Kidney (tissue), 11 donors: ENCODE data around the gene MIB2. TPM values are rescaled to one million over a fixed set of nuclear protein-coding genes. Genes with fewer than 3 reads are reported as not detected.
"Not testable (repeated sequence)": the region's sequence is repeated elsewhere in the genome, so short reads cannot be mapped to it uniquely, and the experiment has no call there.

Experiments used
- DNase-seq, 5 donors: peaks; one replicate each; pipeline ENCODE4 v3.0.0-alpha.2; 2013 to 2020
- FAIRE-seq: peaks from 2 replicates; lab custom pipeline; 2012; peaks lifted over from hg19 to GRCh38; lab: Jason Lieb, UNC
- H3K27ac ChIP-seq, 2 donors: one replicate each; pipeline ENCODE4 v1.7.0; 2013; ENCODE audit warnings: low read depth in 2 of 2, low read length in 2 of 2, inconsistent platforms in 1 of 2
- H3K27me3 ChIP-seq: one replicate; pipeline ENCODE4 v1.7.1; 2013; ENCODE audit warnings: low read length, inconsistent platforms; ENCODE audit not compliant: control insufficient read depth, insufficient read depth
- H3K36me3 ChIP-seq, 3 donors: one replicate each; pipeline versions ENCODE4 v1.7.0 to v1.7.1; 2013; ENCODE audit warnings: low read length in 3 of 3, control low read depth in 1 of 3, inconsistent platforms in 1 of 3; ENCODE audit not compliant: insufficient read depth in 3 of 3, control insufficient read depth in 2 of 3
- H3K4me1 ChIP-seq, 3 donors: one replicate each; pipeline versions ENCODE4 v1.7.0 to v1.7.1; 2013; ENCODE audit warnings: low read length in 3 of 3, inconsistent platforms in 1 of 3, low read depth in 1 of 3; ENCODE audit not compliant: control insufficient read depth in 2 of 3, insufficient read depth in 2 of 3
- H3K4me3 ChIP-seq, 3 donors: one replicate each; pipeline versions ENCODE4 v1.7.0 to v1.8.1; 2013; ENCODE audit warnings: low read length in 3 of 3, control low read depth in 1 of 3, inconsistent platforms in 1 of 3
- H3K9ac ChIP-seq, 3 donors: one replicate each; pipeline versions ENCODE4 v1.7.0 to v1.7.1; 2013; ENCODE audit warnings: low read length in 3 of 3, control low read depth in 1 of 3, inconsistent platforms in 1 of 3
- H3K9me3 ChIP-seq, 3 donors: one replicate each; pipeline versions ENCODE4 v1.7.0 to v1.7.1; 2013; ENCODE audit warnings: low read length in 3 of 3, control low read depth in 1 of 3, inconsistent platforms in 1 of 3; ENCODE audit not compliant: control insufficient read depth in 2 of 3, insufficient read depth in 1 of 3
- intact Hi-C: fragments of 100-400 bp; cut with DNase I; formaldehyde crosslinking; loops from one replicate; pipeline ENCODE4 v1.11.1; 2022
- polyA plus RNA-seq: library from polyadenylated mRNA; stranded (reverse); fragments of 350-450 nt; fragmentation: Illumina TruSeq; extraction: RNeasy Lipid Tissue Mini Kit (QIAGEN cat#74804); gene quantifications from one replicate; pipeline ENCODE4 v1.2.3, GENCODE V29; 2014; ENCODE audit warnings: low read depth, low replicate concordance; ENCODE audit not compliant: insufficient read depth
- total RNA-seq: library from RNA; stranded (reverse); fragmentation: NEBNext Ultra II Directional; extraction: Animal tissue kit (Norgen Biotek cat#: 25700); gene quantifications from one replicate; pipeline ENCODE4 v1.2.1, GENCODE V29; 2021
- donor health status: control.
- donor health status: control.
- donor health status: DM: yes; HTN: yes; CAD: no.
- donor health status: Normal renal cell carcinoma (clear cell type).

The MIB2 gene
- total and polyA plus RNA-seq, 2 donors from 2014 or later: 35.6 to 61.6 TPM

- peaks cover 2 to 12% (median 4%) of the 10 kb centered on the region in 3 donors for H3K36me3 ChIP-seq
- FAIRE-seq, H3K9me3 ChIP-seq, H3K4me1 ChIP-seq, H3K27me3 ChIP-seq, intact Hi-C loops: not testable (repeated sequence)
- peak; percentile 96 to 99 (median 96) for DNase-seq
- peak within 1 kb of the TSS in 2 of 3 donors; percentile 62 to 85 for H3K9ac ChIP-seq
- peak within 1 kb of the TSS; percentile 98 to 100 for H3K27ac ChIP-seq
- H3K4me3 ChIP-seq: peak within 1 kb of the TSS; percentile 68 to 80 (median 79)
Observed at GRCh38 chr1:1658583-1659549, 43.6 kb downstream of the MIB2 start, which contains the start of gene CDK11B. CDK11B (minus strand) TSS chr1:1659004; CDS start chr1:1657485, 1,519 bp downstream.

GRCh38 chr1:1662392-1662791 lies 47.1 kb downstream of the MIB2 start:
- FAIRE-seq, H3K4me1 ChIP-seq, H3K4me3 ChIP-seq, H3K9me3 ChIP-seq, H3K27me3 ChIP-seq, H3K27ac ChIP-seq, DNase-seq, H3K9ac ChIP-seq, intact Hi-C loops: not testable (repeated sequence)
- H3K36me3 ChIP-seq: peaks cover 0 to 14% (median 6%) of the 10 kb centered on the region in 3 donors

- H3K27ac ChIP-seq, H3K4me1 ChIP-seq, H3K9me3 ChIP-seq, H3K4me3 ChIP-seq, FAIRE-seq, H3K9ac ChIP-seq, H3K27me3 ChIP-seq, intact Hi-C loops: not testable (repeated sequence)
- peaks cover 0 to 14% (median 6%) of the 10 kb centered on the region in 3 donors for H3K36me3 ChIP-seq
- peak in 1 of 5 donors; percentile 43 for DNase-seq
Observed at GRCh38 chr1:1662830-1663560, 47.7 kb downstream of the MIB2 start.

GRCh38 chr1:1664318-1664717 lies 49.0 kb downstream of the MIB2 start:
- H3K36me3 ChIP-seq: peaks cover 0 to 14% (median 6%) of the 10 kb centered on the region in 3 donors
- H3K9me3 ChIP-seq, H3K9ac ChIP-seq, H3K4me1 ChIP-seq, H3K27me3 ChIP-seq, H3K27ac ChIP-seq, H3K4me3 ChIP-seq, intact Hi-C loops, FAIRE-seq: not testable (repeated sequence)
- DNase-seq: peak in 1 of 5 donors; percentile 18
